GM21515 (cell line): Measurements from ENCODE around the gene FAM234A.

Experiments
- ATAC-seq: cut with Tn5 transposase; IDR thresholded peaks from one replicate; pipeline ENCODE4 v1.9.1; 2021; ENCODE audit not compliant: unreplicated experiment

The FAM234A gene

DNA sequence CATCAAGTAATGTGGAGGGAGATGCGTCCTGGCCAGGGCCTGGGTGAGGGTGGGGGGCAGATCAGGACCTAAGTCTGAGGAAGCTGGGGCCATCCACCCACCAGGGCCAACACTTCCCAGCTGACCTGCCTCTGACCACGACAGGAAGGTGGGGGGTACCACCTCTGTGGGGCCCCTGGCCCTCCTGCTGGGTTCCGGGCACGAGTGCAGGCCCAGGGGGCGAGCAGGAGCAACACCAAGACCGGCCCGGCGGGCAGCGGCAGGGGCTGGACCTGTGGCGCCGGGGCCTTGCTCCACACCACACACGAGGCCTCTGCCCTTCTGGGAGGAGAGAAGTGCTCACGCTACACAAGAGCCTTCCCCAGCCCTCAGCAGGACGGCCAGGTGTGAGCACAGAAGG lies 61.7 kb downstream of the FAM234A start:
- ATAC-seq: no peak

GRCh38 chr16:296806-297510 lies 62.3 kb downstream of the FAM234A start:
- no peak for ATAC-seq

DNA sequence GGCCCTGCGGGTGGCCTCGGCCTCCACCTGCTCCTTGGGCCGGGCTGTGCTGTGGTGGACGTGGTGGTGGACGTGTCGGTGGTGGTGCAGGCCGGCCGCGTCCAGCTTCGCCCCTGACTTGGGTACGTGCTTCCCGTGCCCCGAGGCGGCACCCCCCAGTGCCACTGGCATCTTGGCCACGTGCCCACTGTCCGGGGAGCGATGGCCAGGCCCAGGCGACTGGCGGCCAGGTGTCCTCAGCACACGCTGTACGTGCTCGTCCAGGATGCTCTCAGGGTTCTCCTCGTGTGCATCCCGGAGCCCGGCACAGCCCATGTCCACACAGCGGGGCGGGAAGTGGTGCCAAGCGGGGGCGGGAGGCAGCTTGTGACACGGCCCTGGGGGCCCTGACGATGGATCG lies 63.2 kb downstream of the FAM234A start:
- no peak for ATAC-seq

DNA sequence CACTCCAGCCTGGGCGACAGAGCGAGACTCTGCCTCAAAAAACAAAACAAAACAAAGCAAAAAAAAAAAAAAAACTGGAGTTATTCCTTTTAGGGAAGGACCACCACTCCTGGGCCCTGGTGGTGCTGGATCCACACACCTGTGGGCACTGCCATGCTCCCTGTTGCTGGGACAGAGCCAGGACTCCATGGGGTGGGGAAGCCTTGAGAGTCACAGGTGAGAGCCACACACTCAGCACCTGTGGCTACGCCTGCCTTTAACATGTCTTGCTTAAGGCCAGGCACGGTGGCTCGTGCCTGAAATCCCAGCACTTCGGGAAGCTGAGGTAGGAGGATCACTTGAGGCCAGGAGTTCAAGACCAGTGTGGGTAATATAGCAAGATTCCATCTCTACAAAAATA lies 66.6 kb downstream of the FAM234A start:
- no peak for ATAC-seq

DNA sequence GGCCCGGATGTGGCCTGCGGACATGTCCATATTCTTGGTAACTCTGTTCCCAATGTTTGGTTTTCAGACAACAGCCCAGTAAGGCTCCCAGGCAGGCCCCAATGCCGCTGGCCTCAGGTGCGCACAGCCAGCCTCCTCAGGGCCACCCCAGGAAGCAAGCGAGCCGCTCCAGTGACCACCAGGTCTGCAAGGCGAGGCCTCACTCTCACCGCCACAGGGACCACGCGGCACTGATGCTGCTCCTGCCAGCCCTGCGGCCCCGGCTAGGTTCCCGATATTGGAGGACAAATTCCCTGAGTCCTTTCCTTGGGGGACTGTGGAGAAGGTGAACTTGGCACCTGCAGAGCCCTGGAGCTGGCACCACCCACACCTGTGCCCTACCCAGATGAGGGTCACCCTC lies 67.3 kb downstream of the FAM234A start:
- no peak for ATAC-seq

- ATAC-seq: no peak
These were observed 69.3 kb downstream of the FAM234A start for GRCh38 chr16:303760-304505.

GRCh38 chr16:305916-306626 lies 71.5 kb downstream of the FAM234A start:
- no peak for ATAC-seq

DNA sequence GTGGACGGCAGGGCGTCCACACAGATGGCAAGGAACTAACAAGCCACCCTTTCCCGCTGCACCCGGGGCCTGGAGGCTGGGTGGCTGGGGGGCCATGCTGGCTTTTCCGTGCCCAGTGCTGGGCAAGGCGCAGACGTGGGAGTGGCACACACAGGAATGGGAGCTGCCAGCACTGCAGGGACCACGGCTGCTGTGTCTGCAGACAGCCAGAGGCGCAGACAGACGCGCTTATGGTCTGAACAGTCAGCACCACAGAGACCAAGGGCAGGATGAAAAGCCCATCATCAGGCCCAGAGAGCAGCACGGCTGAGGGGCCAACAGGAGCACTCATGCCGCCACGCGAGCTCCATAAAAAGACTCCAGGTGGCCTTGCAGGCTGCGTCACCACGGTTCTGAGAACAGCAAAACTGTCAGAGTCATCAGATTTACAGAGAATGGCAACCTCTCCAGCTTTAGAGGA lies 72.3 kb downstream of the FAM234A start:
- ATAC-seq: no peak

DNA sequence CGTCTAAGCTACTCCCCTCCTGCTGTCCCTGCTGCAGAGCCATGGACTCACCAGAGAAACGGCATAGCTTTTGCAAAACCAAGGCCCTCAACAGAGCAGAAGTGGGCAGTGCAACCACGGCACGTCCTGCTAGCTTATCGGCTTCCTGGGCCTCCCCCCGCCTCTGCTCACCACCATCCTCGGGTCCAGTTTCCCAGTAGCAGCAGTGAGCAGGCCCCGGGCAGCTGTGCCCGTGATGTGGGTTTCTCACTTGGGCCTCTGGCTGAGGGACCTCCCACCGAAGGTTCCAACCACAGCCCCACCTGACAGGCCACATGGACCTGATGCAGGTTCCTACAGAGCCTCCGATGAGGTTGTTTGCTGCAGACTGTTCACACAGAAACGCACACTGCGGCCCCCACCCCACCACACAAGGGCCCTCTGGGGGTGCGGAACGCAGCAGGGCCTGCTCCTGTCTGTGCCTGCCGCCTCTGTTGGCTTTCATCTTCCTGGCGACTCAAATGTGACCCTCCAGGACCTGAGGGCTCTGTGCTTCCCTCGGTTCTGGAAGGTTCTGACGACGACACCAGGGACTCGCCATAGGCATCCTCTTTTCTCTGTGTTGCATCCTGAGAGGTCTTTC lies 73.2 kb downstream of the FAM234A start:
- no peak for ATAC-seq

GRCh38 chr16:309476-309875 lies 74.9 kb downstream of the FAM234A start:
- ATAC-seq: no peak

DNA sequence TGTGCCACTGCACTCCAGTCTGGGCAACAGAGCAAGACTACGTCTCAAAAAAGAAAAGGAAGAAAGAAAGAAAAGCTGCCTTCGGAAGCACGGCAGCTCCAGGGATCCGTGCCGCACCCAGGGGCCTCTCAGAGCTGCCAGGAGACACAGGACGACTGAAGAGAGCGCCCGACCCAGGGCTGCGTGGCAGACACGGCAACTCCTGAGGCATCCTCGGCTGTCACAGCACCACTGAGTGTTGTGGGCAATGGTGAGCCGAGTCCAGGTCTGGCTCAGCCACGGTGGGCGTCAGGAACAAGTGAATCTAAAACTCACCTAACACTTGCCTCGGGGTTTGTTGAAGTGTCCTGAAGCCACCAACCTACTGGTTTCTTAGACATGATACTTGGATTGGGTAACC lies 77.1 kb downstream of the FAM234A start:
- no peak for ATAC-seq

GRCh38 chr16:314351-314750 lies 79.7 kb downstream of the FAM234A start:
- ATAC-seq: no peak

DNA sequence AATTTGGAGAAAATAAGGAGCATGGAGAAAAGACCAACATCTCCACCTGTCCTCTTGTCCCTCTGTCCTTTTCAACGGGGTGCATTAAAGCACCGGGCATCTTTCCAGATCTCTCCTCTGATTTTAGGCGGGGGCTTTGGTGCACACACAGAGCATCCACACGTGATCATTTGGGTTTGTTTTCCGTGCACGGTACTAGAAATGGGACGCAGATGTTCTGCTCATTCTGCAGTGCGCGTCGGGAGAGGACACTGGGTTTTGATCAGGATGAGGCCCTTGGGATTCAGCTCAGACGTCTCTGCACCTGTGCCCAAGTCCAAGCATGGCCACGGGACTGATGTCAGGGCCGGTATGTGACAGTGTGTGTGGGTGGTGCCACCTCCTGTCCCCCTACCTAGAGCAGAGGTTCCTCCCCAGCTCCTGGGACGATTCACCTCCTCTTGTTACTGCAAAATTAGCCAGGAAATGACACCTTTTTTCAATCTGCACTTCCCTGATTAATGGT lies 80.2 kb downstream of the FAM234A start:
- no peak for ATAC-seq
